Fibroblast of skin of right biceps (primary cell): Measurements from ENCODE around the gene JPH2.

Experiments used
- DNase-seq: peaks from one replicate; pipeline ENCODE4 v3.0.0-alpha.2; 2013

The JPH2 gene

DNA sequence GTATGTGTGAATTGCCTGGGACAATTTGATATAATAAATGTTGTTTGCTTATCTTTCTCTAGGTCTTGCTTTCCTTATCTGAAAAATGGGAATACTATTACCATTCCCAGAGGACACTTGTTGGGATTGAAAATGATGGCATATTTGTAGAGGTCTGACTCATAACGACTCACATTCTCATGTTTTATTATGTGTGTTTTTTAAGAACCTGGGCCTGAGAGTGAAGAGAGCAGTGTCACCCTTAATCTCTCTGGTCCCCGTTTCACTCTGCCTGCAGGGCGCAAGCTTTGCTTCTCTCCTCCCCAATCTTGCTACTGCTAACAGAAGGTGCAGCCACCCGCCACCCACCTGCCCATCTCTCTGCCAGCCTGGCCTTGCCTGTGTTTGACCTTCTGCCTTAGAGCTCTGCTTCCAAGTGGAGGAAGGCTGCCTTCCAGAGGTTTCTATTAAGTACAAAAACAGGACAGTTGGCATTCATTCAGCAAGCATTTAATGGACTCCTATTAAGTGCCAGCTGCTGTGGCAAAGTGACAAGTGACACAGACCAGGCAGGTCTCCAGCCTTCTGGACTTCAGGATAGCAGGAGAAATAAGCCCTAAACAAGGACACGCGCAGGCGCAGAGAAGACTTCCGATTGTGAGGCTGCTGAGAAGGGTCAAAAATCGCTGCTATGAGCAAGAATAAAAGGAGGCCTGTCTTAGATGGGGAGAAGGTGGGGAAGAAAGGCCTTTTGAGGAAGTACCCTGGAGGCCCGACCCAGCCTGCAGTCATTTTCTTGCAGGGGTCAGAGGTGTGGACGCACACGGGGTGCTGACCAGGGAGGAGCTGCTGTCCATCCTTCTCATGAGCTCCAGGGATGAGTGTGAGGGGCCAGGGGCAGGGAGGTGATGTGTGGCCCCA is 112.5 kb downstream of the JPH2 start:
- DNase-seq: peak; percentile 81

DNA sequence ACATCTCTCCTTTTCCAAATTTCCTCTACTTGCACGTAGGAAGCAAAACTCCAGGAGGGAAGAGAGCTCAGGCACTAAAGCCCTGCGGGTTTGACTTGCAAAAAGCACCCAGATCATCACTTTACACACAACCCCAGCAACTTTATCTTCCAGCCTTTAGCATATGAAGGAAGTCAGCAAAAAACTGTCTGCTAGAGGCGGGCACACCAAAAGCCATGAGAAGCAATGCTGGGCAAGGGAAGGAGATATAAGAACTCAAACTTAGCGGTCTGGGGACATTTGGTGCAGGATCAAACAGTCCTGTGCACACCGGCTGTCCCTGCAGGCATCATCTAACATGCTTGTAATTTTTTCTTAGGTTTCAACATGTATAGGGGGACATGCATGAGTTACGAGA is 113.3 kb downstream of the JPH2 start:
- DNase-seq: no peak

DNA sequence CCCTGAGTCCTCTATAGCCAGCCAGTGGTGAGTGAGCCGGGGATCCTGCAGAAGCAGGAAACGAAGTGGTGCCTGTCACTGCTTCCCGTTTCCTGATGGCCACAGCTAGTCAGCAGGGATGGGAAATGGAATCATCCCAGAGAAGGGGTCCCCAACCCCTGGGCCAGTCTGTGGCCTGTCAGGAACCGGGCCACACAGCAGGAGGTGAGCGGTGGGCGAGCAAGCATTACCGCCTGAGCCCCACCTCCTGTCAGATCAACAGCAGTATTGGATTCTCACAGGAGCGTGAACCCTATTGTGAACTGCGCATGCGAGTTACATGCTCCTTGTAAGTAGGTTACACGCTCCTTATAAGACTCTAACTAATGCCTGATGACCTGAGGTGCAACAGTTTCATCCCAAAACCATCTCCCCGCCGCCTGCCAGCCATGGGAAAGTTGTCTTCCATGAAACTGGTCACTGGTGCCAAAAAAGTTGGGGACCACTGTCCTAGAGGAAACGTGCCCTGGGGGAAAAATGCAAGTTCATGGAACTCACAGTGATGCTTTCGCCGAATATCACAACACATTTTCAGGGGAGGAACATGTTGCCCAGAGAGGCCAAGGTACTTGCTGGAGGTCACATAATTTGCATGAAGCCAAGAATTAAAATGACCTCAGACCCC is 113.8 kb downstream of the JPH2 start:
- no peak for DNase-seq

DNA sequence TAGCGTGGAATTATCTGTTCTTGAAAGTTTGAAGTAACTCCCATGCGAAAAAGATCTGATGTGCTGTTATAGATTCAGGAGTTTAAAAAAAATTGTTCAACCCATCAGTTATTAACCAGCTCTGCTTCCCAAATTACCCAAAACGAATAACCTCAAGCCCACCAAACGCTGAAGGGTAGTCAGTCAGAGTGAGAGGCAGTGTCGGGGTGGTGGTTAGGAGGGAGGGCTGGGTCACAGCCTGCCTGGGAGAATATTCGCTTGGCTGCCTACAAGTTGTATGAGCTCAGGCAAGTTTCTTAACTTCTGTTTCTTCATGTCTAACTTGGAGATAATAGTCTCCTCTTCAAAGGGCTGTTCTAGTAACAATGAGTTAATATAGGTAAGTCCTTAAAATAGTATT is 114.6 kb downstream of the JPH2 start:
- DNase-seq: no peak

- no peak for DNase-seq
These were observed 115.4 kb downstream of the JPH2 start for GRCh38 chr20:44071526-44072111.

DNA sequence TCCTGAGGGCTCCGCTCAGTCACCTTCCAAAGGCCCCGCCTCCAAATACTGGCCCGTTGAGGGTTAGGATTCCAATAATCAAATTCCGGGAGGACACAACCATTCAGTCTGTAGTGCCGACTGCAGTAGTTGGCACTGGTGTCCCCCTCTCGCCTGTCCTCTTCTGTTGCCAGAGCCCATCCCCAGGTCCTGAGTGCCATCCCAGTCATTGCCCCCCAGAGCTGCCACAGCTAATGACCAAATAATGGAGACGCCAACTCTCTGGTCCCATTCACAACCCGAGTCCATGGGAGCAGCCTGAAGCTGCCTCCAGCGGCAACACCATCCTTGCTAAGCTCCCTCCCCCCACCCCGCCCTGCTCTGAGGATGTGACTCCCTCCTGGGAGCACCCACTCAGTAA is 115.9 kb downstream of the JPH2 start:
- DNase-seq: no peak

- DNase-seq: no peak
These were observed 116.7 kb downstream of the JPH2 start for GRCh38 chr20:44070139-44070900.

DNA sequence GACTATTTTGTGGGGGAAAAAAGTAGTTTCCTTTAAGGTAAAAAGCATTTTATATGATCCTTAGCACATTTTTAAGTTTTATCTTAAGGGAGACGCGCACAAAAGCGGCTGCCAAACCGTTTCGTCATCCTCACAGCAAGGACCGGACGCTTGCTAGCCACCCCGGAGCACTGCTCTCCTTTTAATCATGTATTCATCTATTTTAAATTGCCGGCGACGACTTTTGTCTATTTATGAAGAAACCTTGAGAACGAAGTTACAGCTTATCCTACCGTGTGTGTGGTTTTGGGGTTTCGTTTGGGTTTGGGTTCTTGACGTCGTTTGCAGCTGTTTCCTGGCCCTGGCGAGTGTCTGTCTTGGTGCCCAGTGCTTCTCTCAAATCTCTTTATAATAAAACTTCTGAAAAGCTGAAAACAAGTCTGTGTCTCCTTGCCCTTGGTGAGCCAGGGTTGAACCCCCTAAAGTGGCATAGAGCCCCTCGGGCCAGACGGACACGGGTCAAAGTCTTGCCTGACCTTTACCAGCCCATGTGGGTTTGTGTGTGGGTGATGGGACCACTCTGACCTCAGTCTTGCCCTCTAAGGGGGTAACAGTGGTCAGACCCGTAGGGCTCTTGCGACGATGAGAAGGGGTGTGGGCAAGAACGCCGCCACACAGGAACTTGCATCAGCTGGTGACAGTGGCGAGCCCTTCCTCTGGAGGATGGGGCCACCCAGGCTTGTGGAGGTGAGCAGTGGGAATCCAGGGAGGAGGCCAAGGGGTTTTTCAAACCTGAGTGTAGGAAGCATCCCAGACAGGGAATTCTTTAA is 117.6 kb downstream of the JPH2 start:
- DNase-seq: no peak

GRCh38 chr20:44068316-44069201 is 118.4 kb downstream of the JPH2 start:
- DNase-seq: no peak

- no peak for DNase-seq
These were observed 119.3 kb downstream of the JPH2 start for GRCh38 chr20:44067650-44068081.

GRCh38 chr20:44066645-44067606 is 120.1 kb downstream of the JPH2 start:
- DNase-seq: no peak

GRCh38 chr20:44065401-44066340 is 121.3 kb downstream of the JPH2 start:
- no peak for DNase-seq

DNA sequence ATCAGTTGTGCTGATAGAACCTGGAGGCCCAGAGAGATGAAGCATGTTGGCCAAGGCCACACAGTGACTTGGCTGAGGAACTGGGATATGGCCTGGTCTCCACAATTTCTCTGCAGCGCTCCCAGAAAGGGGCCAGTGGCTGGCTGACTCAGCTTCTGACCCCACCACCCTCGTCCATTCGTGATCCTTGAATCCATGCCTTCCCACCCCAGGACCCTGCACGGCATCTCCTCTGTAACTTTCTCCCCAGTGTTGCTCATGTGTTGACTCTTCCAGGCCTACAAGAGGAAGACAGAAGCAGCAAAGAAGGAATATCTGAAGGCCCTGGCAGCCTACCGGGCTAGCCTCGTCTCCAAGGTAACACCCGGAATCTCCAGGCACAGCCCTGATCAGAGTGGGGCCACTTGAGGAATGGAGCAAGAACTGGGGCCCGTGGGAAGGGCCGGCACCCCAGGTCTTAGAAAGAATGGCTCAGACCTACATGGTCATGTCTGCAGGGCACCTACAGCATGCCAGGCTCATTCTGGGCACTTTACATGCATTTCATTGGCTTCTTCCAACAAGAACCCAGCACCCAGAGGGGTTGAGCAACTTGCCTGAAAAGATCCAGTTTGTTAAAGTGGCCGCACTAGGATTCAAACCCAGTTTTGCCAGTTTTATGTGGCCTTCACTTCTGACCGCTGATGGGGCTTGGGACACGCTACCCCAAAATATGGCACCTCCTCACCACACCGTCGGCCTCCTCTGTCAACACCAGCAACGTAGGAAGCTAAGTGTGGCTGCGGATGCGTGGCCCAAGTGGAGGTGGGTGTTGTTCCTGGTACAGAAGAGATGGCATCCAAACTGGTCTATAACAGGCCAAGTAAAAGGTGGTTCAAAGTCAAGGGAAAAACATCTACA is 122.2 kb downstream of the JPH2 start:
- no peak for DNase-seq
